Thyroid gland (tissue), 4 donors: ENCODE results near the gene DAZL. TPM values are rescaled to one million over a fixed set of nuclear protein-coding genes. Genes with fewer than 3 reads are reported as not detected.

ENCODE experiments used
- DNase-seq, 2 donors: peaks; one replicate each; pipeline ENCODE4 v3.0.0-alpha.2; 2019
- H3K27ac ChIP-seq, 3 donors: fragments of 200-600 bp; sonication (generic); 1 replicate in 2 of 3; 2 replicates in 1 of 3; pipeline ENCODE4 v1.5.1; 2016 to 2019; ENCODE audit warnings: mild to moderate bottlenecking in 1 of 3, moderate library complexity in 1 of 3
- H3K27me3 ChIP-seq: fragments of 200-600 bp; sonication (generic); one replicate; pipeline ENCODE4 v1.5.1; 2019
- H3K36me3 ChIP-seq, 2 donors: fragments of 200-600 bp; sonication (generic); one replicate each; pipeline ENCODE4 v1.5.1; 2016 to 2019
- H3K4me1 ChIP-seq, 2 donors: fragments of 200-600 bp; sonication (generic); one replicate each; pipeline ENCODE4 v1.5.1; 2017 to 2019
- H3K4me3 ChIP-seq, 3 donors: fragments of 200-600 bp; sonication (generic); replicated peaks in 1 of 3; 1 replicate in 2 of 3; 2 replicates in 1 of 3; pipeline ENCODE4 v1.5.1; 2016; ENCODE audit warnings: mild to moderate bottlenecking in 1 of 3
- H3K9me3 ChIP-seq: fragments of 200-600 bp; sonication (generic); one replicate; pipeline ENCODE4 v1.5.1; 2017
- CTCF ChIP-seq, 6 experiments: fragments of 200-600 bp in 3 of 6; fragments of 450-650 bp in 3 of 6; sonication (generic) in 3 of 6; IDR thresholded peaks; one replicate each; pipeline ENCODE4 v1.5.1; 2016 to 2019; ENCODE audit warnings: antibody characterized with exemption in 6 of 6, mild to moderate bottlenecking in 2 of 6, inconsistent platforms in 1 of 6, moderate library complexity in 1 of 6
- POLR2A ChIP-seq, 2 donors: fragments of 450-650 bp; IDR thresholded peaks; one replicate each; pipeline ENCODE4 v1.6.1; 2017; ENCODE audit warnings: antibody characterized with exemption in 2 of 2, mild to moderate bottlenecking in 2 of 2, moderate library complexity in 1 of 2
- WGBS, 2 donors: methylation state at CpG; one replicate each; pipeline ENCODE4 v1.1.5; 2017; 5-methylcytosine and 5-hydroxymethylcytosine counted together
- intact Hi-C: fragments of 100-400 bp; cut with DNase I; formaldehyde crosslinking; loops from one replicate; pipeline ENCODE4 v1.15.1; 2023
- total RNA-seq, 4 donors: library from RNA; depleted of rRNA; stranded (reverse); fragments of >200 nt; gene quantifications; one replicate each; pipeline ENCODE4 v1.2.3, GENCODE V29; 2016

DAZL gene
- total RNA-seq, 4 donors from 2014 or later = 0.27 TPM; not detected in 3

- Histone ChIP-seq H3K36me3 (no peaks in the 10 kb centered on the region), H3K4me1 (no peaks in the 10 kb centered on the region), H3K27ac (no peak overlapping the region), H3K4me3 (no peak overlapping the region), H3K9me3 (no peaks in the 10 kb centered on the region), H3K27me3 (no peaks in the 10 kb centered on the region)
- WGBS, 2 donors = 94 to 96% methylated on average over 6 of the region's 6 CpGs
- no peak for TF ChIP-seq POLR2A (IDR thresholded peaks at IDR 0.05)
- intact Hi-C loops = no loop called here
- no peak for DNase-seq
These were observed 15.2 kb downstream of the DAZL start for GRCh38 chr3:16589867-16590624.

GRCh38 chr3:16589120-16589519 lies 16.1 kb downstream of the DAZL start:
- WGBS, 2 donors = 92 to 100% methylated on average over 1 of the region's 1 CpG
- intact Hi-C loops = no loop called here
- TF ChIP-seq CTCF (IDR thresholded peaks at IDR 0.05) (no peak), POLR2A (IDR thresholded peaks at IDR 0.05) (no peak)
- Histone ChIP-seq H3K27ac (no peak overlapping the region), H3K4me1 (no peaks in the 10 kb centered on the region), H3K4me3 (no peak overlapping the region), H3K36me3 (no peaks in the 10 kb centered on the region), H3K9me3 (no peaks in the 10 kb centered on the region), H3K27me3 (no peaks in the 10 kb centered on the region)
- no peak for DNase-seq

- H3K27me3 ChIP-seq = no peaks in the 10 kb centered on the region
- H3K27ac ChIP-seq = no peak overlapping the region
- no peaks in the 10 kb centered on the region for H3K4me1 ChIP-seq
- H3K4me3 ChIP-seq = no peak overlapping the region
- no peak for DNase-seq
- no peaks in the 10 kb centered on the region for H3K36me3 ChIP-seq
- intact Hi-C loops = no loop called here
- H3K9me3 ChIP-seq = no peaks in the 10 kb centered on the region
- TF ChIP-seq POLR2A (IDR thresholded peaks at IDR 0.05) (no peak), CTCF (IDR thresholded peaks at IDR 0.05) (no peak)
These were observed 17.6 kb downstream of the DAZL start for GRCh38 chr3:16587681-16588060.

- Histone ChIP-seq H3K27me3 (no peaks in the 10 kb centered on the region), H3K27ac (no peak overlapping the region), H3K36me3 (no peaks in the 10 kb centered on the region), H3K4me1 (no peaks in the 10 kb centered on the region), H3K9me3 (no peaks in the 10 kb centered on the region), H3K4me3 (no peak overlapping the region)
- DNase-seq = no peak
- TF ChIP-seq CTCF (IDR thresholded peaks at IDR 0.05) (no peak), POLR2A (IDR thresholded peaks at IDR 0.05) (no peak)
- 85 to 93% methylated on average over 3 of the region's 3 CpGs for WGBS, 2 donors
- intact Hi-C loops = no loop called here
These were observed 18.1 kb downstream of the DAZL start for GRCh38 chr3:16587047-16587680.

- no peaks in the 10 kb centered on the region for H3K36me3 ChIP-seq
- H3K4me3 ChIP-seq = no peak overlapping the region
- H3K27me3 ChIP-seq = no peaks in the 10 kb centered on the region
- no peak for TF ChIP-seq CTCF (IDR thresholded peaks at IDR 0.05)
- no peak for TF ChIP-seq POLR2A (IDR thresholded peaks at IDR 0.05)
- no peaks in the 10 kb centered on the region for H3K9me3 ChIP-seq
- H3K4me1 ChIP-seq = no peaks in the 10 kb centered on the region
- 59 to 96% methylated on average over 2 of the region's 2 CpGs for WGBS, 2 donors
- DNase-seq = no peak
- no peak overlapping the region for H3K27ac ChIP-seq
- intact Hi-C loops = no loop called here
These were observed 20.3 kb downstream of the DAZL start for GRCh38 chr3:16584880-16585279.
